IMR-90 (cell line): ENCODE measurements around the gene LRRC36.

Experiments
- BHLHE40 ChIP-seq: fragments of 150-350 bp; IDR thresholded peaks from 2 replicates; pipeline ENCODE4 v1.6.1; 2016; ENCODE audit warnings: mild to moderate bottlenecking, low read depth, low read length
- FOS ChIP-seq: fragments of 150-350 bp; IDR thresholded peaks from 2 replicates; pipeline ENCODE4 v1.6.1; 2016; ENCODE audit warnings: low read depth, low read length
- MAZ ChIP-seq: IDR thresholded peaks from 2 replicates; pipeline ENCODE4 v1.6.1; 2012; ENCODE audit warnings: low read depth, mild to moderate bottlenecking, low read length, improper control_type of control experiment, moderate library complexity, borderline replicate concordance
- MXI1 ChIP-seq: IDR thresholded peaks from 2 replicates; pipeline ENCODE4 v1.6.1; 2012; ENCODE audit warnings: low read depth, mild to moderate bottlenecking, low read length, moderate library complexity, borderline replicate concordance
- POLR2A ChIP-seq: IDR thresholded peaks from 2 replicates; pipeline ENCODE4 v1.6.1; 2012; ENCODE audit warnings: mild to moderate bottlenecking, low read depth, low read length
- SMC3 ChIP-seq: fragments of 150-350 bp; IDR thresholded peaks from 2 replicates; pipeline ENCODE4 v1.6.1; 2016; ENCODE audit warnings: low read depth, mild to moderate bottlenecking, antibody characterized with exemption, low read length, moderate library complexity
- TF ChIP-seq, protein P1 (sequence below): conservative IDR thresholded peaks from 2 replicates; pipeline ENCODE4 v1.5.1; 2012; ENCODE audit warnings: mild to moderate bottlenecking, low read depth, low read length, improper control_type of control experiment

- TF ChIP-seq, protein P1, sequence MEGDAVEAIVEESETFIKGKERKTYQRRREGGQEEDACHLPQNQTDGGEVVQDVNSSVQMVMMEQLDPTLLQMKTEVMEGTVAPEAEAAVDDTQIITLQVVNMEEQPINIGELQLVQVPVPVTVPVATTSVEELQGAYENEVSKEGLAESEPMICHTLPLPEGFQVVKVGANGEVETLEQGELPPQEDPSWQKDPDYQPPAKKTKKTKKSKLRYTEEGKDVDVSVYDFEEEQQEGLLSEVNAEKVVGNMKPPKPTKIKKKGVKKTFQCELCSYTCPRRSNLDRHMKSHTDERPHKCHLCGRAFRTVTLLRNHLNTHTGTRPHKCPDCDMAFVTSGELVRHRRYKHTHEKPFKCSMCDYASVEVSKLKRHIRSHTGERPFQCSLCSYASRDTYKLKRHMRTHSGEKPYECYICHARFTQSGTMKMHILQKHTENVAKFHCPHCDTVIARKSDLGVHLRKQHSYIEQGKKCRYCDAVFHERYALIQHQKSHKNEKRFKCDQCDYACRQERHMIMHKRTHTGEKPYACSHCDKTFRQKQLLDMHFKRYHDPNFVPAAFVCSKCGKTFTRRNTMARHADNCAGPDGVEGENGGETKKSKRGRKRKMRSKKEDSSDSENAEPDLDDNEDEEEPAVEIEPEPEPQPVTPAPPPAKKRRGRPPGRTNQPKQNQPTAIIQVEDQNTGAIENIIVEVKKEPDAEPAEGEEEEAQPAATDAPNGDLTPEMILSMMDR = no peak
- no peak for TF ChIP-seq POLR2A
- TF ChIP-seq SMC3 = no peak
- no peak for TF ChIP-seq MXI1
- no peak for TF ChIP-seq BHLHE40
- no peak for TF ChIP-seq FOS
- no peak for TF ChIP-seq MAZ
These were observed 64.3 kb downstream of the LRRC36 start for GRCh38 chr16:67390816-67391423.
